ENCODE measurements around the gene TMEM119. TPM values are rescaled to one million over a fixed set of nuclear protein-coding genes. Genes with fewer than 3 reads are reported as not detected.
A peak's percentile ranks its signal among the peaks of the same experiment; 100 is the strongest.

The TMEM119 gene
- total and polyA plus RNA-seq, 9 of the 15 experiments (the other 6 are each of a cell fraction or from before 2014, with no cell fraction given) = 0.18 TPM; not detected in 8

DNA sequence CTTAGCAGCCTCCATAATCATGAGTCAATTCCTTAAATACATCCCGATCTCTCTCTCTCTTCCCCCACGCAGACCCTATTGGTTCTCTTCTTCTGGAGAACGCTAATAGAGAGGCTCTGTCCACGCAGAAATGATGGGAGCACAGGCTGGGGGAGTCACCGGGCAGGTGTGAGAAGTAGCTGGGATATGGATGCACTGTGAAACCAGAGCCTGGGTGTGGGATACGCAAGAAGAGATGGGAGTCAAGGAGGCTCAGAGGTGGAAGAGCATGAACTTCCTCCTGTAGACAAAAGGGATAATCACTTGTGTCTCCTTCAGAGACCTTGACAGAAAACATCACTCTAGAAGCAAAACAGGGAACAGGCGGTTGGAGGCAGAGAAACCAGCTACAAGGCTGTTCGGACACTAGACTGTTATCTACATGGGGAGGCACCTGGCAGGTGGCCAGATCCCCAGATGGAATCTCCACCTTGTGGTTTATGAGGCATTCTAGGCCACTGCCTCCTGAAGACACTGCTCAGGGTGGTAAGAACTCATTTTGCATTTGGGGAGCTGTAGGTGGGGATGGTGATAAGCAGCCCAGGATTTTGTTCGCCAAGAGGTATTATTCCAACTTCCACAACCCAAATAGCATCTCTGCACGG, 43.0 kb upstream of the TMEM119 start (continued):
- TF ChIP-seq, protein P1, sequence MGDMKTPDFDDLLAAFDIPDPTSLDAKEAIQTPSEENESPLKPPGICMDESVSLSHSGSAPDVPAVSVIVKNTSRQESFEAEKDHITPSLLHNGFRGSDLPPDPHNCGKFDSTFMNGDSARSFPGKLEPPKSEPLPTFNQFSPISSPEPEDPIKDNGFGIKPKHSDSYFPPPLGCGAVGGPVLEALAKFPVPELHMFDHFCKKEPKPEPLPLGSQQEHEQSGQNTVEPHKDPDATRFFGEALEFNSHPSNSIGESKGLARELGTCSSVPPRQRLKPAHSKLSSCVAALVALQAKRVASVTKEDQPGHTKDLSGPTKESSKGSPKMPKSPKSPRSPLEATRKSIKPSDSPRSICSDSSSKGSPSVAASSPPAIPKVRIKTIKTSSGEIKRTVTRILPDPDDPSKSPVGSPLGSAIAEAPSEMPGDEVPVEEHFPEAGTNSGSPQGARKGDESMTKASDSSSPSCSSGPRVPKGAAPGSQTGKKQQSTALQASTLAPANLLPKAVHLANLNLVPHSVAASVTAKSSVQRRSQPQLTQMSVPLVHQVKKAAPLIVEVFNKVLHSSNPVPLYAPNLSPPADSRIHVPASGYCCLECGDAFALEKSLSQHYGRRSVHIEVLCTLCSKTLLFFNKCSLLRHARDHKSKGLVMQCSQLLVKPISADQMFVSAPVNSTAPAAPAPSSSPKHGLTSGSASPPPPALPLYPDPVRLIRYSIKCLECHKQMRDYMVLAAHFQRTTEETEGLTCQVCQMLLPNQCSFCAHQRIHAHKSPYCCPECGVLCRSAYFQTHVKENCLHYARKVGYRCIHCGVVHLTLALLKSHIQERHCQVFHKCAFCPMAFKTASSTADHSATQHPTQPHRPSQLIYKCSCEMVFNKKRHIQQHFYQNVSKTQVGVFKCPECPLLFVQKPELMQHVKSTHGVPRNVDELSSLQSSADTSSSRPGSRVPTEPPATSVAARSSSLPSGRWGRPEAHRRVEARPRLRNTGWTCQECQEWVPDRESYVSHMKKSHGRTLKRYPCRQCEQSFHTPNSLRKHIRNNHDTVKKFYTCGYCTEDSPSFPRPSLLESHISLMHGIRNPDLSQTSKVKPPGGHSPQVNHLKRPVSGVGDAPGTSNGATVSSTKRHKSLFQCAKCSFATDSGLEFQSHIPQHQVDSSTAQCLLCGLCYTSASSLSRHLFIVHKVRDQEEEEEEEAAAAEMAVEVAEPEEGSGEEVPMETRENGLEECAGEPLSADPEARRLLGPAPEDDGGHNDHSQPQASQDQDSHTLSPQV (IDR thresholded peaks at IDR 0.05) = 0 out of 2 replicates have a peak, but pooled peaks have one; percentile 48
- TF ChIP-seq TEAD2 (tag; IDR thresholded peaks at IDR 0.05) (no peak), RHOXF2B (CRISPR knock-in tag; conservative IDR thresholded peaks at IDR 0.05) (no peak), ZNF165 (CRISPR knock-in tag; IDR thresholded peaks at IDR 0.05; ENCODE audit: borderline replicate concordance) (no peak), ZEB2 (IDR thresholded peaks at IDR 0.05) (peak; percentile 93), DPF2 (IDR thresholded peaks at IDR 0.05) (peak; percentile 84), HDAC2 (IDR thresholded peaks at IDR 0.05) (peak; percentile 55), ZNF3 (CRISPR knock-in tag; IDR thresholded peaks at IDR 0.05) (0 out of 2 replicates have a peak, but pooled peaks have one; percentile 23), MIER1 (IDR thresholded peaks at IDR 0.05; ENCODE audit: low read depth) (no peak), RB1 (IDR thresholded peaks at IDR 0.05; ENCODE audit: low read depth) (no peak), ARID1B (IDR thresholded peaks at IDR 0.05) (peak; percentile 84), ZNF586 (CRISPR knock-in tag; conservative IDR thresholded peaks at IDR 0.05) (no peak), FOSL1 (tag; conservative IDR thresholded peaks at IDR 0.05) (peak; percentile 67), HDAC8 (tag; IDR thresholded peaks at IDR 0.05) (no peak), ZNF431 (CRISPR knock-in tag; IDR thresholded peaks at IDR 0.05) (peak; percentile 72; the same call in 1 of the 2 replicates), CTBP1 (IDR thresholded peaks at IDR 0.05; ENCODE audit: borderline replicate concordance) (peak; percentile 96), POLR2A (conservative IDR thresholded peaks at IDR 0.05) (0 out of 2 replicates have a peak, but pooled peaks have one; percentile 34), RCOR1 (IDR thresholded peaks at IDR 0.05; ENCODE audit: borderline replicate concordance in 1 of 2, low read depth in 2 of 2, low read length in 2 of 2) (peak; percentile 36 to 95; a peak in 3 of 4 replicates)
- TF ChIP-seq, protein P2, sequence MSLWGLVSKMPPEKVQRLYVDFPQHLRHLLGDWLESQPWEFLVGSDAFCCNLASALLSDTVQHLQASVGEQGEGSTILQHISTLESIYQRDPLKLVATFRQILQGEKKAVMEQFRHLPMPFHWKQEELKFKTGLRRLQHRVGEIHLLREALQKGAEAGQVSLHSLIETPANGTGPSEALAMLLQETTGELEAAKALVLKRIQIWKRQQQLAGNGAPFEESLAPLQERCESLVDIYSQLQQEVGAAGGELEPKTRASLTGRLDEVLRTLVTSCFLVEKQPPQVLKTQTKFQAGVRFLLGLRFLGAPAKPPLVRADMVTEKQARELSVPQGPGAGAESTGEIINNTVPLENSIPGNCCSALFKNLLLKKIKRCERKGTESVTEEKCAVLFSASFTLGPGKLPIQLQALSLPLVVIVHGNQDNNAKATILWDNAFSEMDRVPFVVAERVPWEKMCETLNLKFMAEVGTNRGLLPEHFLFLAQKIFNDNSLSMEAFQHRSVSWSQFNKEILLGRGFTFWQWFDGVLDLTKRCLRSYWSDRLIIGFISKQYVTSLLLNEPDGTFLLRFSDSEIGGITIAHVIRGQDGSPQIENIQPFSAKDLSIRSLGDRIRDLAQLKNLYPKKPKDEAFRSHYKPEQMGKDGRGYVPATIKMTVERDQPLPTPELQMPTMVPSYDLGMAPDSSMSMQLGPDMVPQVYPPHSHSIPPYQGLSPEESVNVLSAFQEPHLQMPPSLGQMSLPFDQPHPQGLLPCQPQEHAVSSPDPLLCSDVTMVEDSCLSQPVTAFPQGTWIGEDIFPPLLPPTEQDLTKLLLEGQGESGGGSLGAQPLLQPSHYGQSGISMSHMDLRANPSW (CRISPR knock-in tag; IDR thresholded peaks at IDR 0.05) = no peak
- TF ChIP-seq, protein P3, sequence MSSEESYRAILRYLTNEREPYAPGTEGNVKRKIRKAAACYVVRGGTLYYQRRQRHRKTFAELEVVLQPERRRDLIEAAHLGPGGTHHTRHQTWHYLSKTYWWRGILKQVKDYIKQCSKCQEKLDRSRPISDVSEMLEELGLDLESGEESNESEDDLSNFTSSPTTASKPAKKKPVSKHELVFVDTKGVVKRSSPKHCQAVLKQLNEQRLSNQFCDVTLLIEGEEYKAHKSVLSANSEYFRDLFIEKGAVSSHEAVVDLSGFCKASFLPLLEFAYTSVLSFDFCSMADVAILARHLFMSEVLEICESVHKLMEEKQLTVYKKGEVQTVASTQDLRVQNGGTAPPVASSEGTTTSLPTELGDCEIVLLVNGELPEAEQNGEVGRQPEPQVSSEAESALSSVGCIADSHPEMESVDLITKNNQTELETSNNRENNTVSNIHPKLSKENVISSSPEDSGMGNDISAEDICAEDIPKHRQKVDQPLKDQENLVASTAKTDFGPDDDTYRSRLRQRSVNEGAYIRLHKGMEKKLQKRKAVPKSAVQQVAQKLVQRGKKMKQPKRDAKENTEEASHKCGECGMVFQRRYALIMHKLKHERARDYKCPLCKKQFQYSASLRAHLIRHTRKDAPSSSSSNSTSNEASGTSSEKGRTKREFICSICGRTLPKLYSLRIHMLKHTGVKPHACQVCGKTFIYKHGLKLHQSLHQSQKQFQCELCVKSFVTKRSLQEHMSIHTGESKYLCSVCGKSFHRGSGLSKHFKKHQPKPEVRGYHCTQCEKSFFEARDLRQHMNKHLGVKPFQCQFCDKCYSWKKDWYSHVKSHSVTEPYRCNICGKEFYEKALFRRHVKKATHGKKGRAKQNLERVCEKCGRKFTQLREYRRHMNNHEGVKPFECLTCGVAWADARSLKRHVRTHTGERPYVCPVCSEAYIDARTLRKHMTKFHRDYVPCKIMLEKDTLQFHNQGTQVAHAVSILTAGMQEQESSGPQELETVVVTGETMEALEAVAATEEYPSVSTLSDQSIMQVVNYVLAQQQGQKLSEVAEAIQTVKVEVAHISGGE (CRISPR knock-in tag; IDR thresholded peaks at IDR 0.05) = 0 out of 6 replicates have a peak, but pooled peaks of 1 of the 3 experiments have one; percentile 27
